ENCODE data around the gene PACS2. TPM values are rescaled to one million over a fixed set of nuclear protein-coding genes. Genes with fewer than 3 reads are reported as not detected.

PACS2 gene
- total and polyA plus RNA-seq, 4 donors: 37.9 to 87.2 (median 71.0) TPM

DNA sequence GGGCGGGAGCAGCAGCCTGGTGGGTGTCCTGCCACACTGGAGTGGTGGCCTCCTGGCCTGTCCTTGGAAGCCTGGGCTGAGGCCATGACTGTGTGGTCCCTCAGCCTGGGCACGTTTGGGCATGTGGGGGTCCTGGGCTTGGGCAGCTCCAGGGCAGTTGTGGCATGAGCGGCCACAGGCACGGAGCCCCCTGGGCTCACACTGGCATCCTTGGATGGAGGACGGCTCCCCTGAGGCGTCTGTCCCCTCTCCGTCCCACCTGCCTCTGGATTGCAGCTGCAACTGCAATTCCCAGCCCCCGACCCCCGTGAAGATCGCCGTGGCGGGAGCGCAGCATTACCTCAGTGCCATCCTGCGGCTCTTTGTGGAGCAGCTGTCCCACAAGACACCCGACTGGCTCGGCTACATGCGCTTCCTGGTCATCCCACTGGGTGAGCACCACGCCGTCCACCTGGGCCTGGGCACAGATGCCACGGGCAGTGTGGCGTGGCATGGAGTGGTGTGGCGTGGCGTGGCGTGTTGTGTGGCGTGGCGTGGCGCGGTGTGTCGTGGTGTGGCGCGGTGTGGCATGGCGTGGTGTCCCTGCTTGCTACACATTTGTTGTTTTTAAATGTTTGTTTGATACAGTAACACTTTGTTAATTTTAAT is 68.7 kb downstream of the PACS2 start:
- H3K4me3 ChIP-seq: no peak overlapping the region
- no peaks in the 10 kb centered on the region for H3K27me3 ChIP-seq (ENCODE audit: control insufficient read depth in 3 of 3, insufficient read depth in 3 of 3, low read length in 2 of 3)
- no peaks in the 10 kb centered on the region for H3K4me1 ChIP-seq (ENCODE audit: control insufficient read depth in 5 of 5, insufficient read depth in 5 of 5, low read length in 5 of 5)
- H3K27ac ChIP-seq (ENCODE audit: low read depth in 1 of 2, low read length in 1 of 2): no peak overlapping the region
- 96 to 97% methylated on average over 32 of the region's 32 CpGs for WGBS, 2 donors
- H3K36me3 ChIP-seq (ENCODE audit: control insufficient read depth in 4 of 4, insufficient read depth in 4 of 4, low read length in 4 of 4): peaks cover 3 to 62% (median 11%) of the 10 kb centered on the region in 4 donors
- no peak for DNase-seq
- ATAC-seq (ENCODE audit: insufficient read depth, low FRiP score): no peak
- H3K9ac ChIP-seq (ENCODE audit: insufficient read depth in 1 of 2, low read length in 2 of 2): no peak overlapping the region
- TF ChIP-seq, protein P1, sequence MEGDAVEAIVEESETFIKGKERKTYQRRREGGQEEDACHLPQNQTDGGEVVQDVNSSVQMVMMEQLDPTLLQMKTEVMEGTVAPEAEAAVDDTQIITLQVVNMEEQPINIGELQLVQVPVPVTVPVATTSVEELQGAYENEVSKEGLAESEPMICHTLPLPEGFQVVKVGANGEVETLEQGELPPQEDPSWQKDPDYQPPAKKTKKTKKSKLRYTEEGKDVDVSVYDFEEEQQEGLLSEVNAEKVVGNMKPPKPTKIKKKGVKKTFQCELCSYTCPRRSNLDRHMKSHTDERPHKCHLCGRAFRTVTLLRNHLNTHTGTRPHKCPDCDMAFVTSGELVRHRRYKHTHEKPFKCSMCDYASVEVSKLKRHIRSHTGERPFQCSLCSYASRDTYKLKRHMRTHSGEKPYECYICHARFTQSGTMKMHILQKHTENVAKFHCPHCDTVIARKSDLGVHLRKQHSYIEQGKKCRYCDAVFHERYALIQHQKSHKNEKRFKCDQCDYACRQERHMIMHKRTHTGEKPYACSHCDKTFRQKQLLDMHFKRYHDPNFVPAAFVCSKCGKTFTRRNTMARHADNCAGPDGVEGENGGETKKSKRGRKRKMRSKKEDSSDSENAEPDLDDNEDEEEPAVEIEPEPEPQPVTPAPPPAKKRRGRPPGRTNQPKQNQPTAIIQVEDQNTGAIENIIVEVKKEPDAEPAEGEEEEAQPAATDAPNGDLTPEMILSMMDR (IDR thresholded peaks at IDR 0.05; ENCODE audit: control extremely low read depth, extremely low read depth): no peak
- H3K9me3 ChIP-seq (ENCODE audit: control insufficient read depth in 4 of 4, insufficient read depth in 3 of 4, low read length in 3 of 4): no peaks in the 10 kb centered on the region

DNA sequence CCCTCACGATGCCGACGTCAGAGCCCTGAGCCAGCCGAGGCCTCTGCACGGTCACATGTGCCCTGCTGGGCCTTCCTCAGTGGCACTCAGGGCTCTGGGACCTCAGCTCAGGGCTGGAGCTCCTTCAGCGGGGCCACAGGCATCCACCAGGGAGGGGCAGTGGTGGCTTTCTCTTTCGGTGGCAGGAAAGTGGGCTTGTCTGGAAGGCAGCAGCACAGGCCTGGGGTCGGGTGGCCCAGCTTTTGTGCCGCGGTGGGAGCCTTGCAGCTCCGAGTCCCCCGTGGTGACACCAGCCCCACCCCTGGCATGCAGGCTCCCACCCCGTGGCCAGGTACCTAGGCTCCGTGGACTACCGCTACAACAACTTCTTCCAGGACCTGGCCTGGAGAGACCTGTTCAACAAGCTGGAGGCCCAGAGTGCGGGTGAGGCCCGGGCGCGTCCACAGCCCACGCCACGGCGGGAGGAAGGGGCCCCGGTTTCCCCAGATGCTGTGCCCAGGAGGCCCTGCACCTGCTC is 69.6 kb downstream of the PACS2 start:
- ATAC-seq (ENCODE audit: insufficient read depth, low FRiP score) (no peak), DNase-seq (no peak)
- H3K27me3 ChIP-seq (ENCODE audit: control insufficient read depth in 3 of 3, insufficient read depth in 3 of 3, low read length in 2 of 3): no peaks in the 10 kb centered on the region
- 94 to 95% methylated on average over 22 to 23 of the region's 23 CpGs for WGBS, 2 donors
- no peaks in the 10 kb centered on the region for H3K4me1 ChIP-seq (ENCODE audit: control insufficient read depth in 5 of 5, insufficient read depth in 5 of 5, low read length in 5 of 5)
- H3K4me3 ChIP-seq: no peak overlapping the region
- peaks cover 3 to 64% (median 11%) of the 10 kb centered on the region in 4 donors for H3K36me3 ChIP-seq (ENCODE audit: control insufficient read depth in 4 of 4, insufficient read depth in 4 of 4, low read length in 4 of 4)
- no peak overlapping the region for H3K9ac ChIP-seq (ENCODE audit: insufficient read depth in 1 of 2, low read length in 2 of 2)
- TF ChIP-seq, protein P1 (IDR thresholded peaks at IDR 0.05; ENCODE audit: control extremely low read depth, extremely low read depth): no peak
- H3K9me3 ChIP-seq (ENCODE audit: control insufficient read depth in 4 of 4, insufficient read depth in 3 of 4, low read length in 3 of 4): no peaks in the 10 kb centered on the region
- no peak overlapping the region for H3K27ac ChIP-seq (ENCODE audit: low read depth in 1 of 2, low read length in 1 of 2)

DNA sequence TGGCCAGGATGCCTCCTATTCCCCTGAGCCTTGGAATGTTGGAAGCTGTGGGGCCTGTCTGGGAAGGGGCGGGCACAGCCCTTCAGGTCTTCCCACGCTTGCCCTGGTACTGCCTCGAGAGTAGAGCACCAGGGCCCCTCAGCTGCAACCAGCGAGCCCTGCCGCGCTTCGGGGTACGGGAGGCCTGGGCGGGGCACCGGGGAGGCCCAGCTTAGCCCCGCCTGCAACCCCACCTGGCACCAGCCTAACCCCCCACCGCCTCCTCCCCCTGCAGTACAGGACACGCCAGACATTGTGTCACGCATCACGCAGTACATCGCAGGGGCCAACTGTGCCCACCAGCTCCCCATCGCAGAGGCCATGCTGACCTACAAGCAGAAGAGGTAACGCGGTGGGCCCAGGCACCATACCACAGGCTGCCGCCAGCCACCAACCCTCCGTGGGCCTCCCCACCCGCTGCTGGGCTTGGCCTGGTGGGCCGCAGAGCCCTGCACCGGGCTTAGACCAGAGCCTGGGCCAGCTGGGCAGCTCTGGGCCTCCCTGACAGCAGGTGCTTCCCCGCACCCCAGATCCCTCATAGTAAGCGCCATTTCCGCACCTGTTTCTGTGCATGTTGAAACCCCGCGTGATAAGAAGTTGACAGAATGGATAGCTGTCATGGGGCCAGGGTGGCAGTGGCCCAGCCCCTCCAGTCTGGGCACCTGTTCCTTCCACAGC is 70.2 kb downstream of the PACS2 start:
- no peaks in the 10 kb centered on the region for H3K4me1 ChIP-seq (ENCODE audit: control insufficient read depth in 5 of 5, insufficient read depth in 5 of 5, low read length in 5 of 5)
- ATAC-seq (ENCODE audit: insufficient read depth, low FRiP score) (no peak), DNase-seq (no peak)
- H3K9ac ChIP-seq (ENCODE audit: insufficient read depth in 1 of 2, low read length in 2 of 2): no peak overlapping the region
- TF ChIP-seq, protein P1 (IDR thresholded peaks at IDR 0.05; ENCODE audit: control extremely low read depth, extremely low read depth): no peak
- no peak overlapping the region for H3K27ac ChIP-seq (ENCODE audit: low read depth in 1 of 2, low read length in 1 of 2)
- 91 to 96% methylated on average over 25 to 29 of the region's 29 CpGs for WGBS, 2 donors
- H3K27me3 ChIP-seq (ENCODE audit: control insufficient read depth in 3 of 3, insufficient read depth in 3 of 3, low read length in 2 of 3): no peaks in the 10 kb centered on the region
- H3K9me3 ChIP-seq (ENCODE audit: control insufficient read depth in 4 of 4, insufficient read depth in 3 of 4, low read length in 3 of 4): no peaks in the 10 kb centered on the region
- peaks cover 3 to 62% (median 11%) of the 10 kb centered on the region in 4 donors for H3K36me3 ChIP-seq (ENCODE audit: control insufficient read depth in 4 of 4, insufficient read depth in 4 of 4, low read length in 4 of 4)
- no peak overlapping the region for H3K4me3 ChIP-seq
